HG03103 (cell line): ENCODE measurements around the gene MYH10.
"Not testable (repeated sequence)": the region's sequence is repeated elsewhere in the genome, so short reads cannot be mapped to it uniquely, and the experiment has no call there.

Experiments
- ATAC-seq: cut with Tn5 transposase; IDR thresholded peaks from one replicate; pipeline ENCODE4 v1.9.1; 2021; ENCODE audit warnings: low read depth; ENCODE audit not compliant: unreplicated experiment

MYH10 gene

DNA sequence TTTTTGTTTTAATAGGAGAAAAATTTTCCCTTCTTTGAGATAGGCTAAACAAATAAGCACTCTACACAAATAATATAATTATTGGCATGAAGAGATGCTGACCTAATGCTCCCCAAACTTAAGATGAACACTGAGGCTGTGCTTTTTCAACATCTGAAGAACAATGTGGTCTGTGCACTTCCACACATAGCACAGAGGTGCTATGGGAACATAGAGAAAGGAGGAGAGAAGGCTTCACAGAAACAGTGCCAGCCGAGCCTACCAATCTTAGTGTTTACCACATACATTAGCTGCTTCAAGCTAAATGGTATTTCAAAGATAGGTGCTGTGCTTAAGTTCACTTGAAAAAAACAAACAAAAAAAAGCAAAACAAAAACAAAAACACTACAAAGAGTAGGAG is 72.4 kb downstream of the MYH10 start:
- no peak for ATAC-seq

- no peak for ATAC-seq
These were observed 73.2 kb downstream of the MYH10 start for GRCh38 chr17:8557176-8557806.

GRCh38 chr17:8556074-8556473 is 74.5 kb downstream of the MYH10 start:
- no peak for ATAC-seq

DNA sequence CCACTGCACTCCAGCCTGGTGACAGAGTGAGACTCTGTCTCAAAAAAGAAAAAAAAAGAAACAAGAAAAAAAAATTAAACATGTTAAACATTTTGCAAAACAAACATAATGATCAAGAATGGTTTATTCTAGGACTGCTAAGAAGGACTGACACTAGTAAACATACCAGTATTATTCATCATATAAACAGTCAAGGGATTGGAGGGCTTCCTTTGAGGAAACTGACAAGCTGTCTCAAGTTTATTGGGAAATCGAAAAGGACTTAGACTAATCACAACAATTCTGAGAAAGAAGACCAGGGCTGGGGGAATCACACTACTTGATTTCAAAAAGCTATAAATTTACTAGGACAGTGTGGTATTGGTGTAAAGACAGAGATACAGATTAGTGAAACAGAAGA is 75.5 kb downstream of the MYH10 start:
- ATAC-seq, result no peak

- ATAC-seq, result no peak
These were observed 77.8 kb downstream of the MYH10 start for GRCh38 chr17:8552577-8553320.

- ATAC-seq, result no peak
These were observed 87.7 kb downstream of the MYH10 start for GRCh38 chr17:8542599-8543502.

DNA sequence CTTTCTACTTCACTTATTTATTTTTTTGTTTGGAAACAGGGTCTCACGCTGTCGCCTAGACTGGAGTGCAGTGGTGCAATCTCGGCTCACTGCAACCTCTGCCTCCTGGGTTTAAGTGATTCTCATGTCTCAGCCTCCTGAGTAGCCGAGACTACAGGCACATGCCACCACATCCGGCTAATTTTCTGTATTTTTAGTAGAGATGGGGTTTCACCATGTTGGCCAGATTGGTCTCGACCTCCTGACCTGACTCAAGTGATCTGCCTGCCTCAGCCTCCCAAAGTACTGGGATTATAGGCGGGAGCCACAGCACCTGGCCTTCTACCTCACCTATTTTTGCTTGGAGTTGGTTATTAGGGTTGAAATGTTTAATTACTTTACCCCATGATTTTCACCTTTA is 90.5 kb downstream of the MYH10 start:
- not testable (repeated sequence) for ATAC-seq

GRCh38 chr17:8537734-8538133 is 92.8 kb downstream of the MYH10 start:
- no peak for ATAC-seq

GRCh38 chr17:8534498-8535188 is 95.9 kb downstream of the MYH10 start:
- ATAC-seq, result no peak

DNA sequence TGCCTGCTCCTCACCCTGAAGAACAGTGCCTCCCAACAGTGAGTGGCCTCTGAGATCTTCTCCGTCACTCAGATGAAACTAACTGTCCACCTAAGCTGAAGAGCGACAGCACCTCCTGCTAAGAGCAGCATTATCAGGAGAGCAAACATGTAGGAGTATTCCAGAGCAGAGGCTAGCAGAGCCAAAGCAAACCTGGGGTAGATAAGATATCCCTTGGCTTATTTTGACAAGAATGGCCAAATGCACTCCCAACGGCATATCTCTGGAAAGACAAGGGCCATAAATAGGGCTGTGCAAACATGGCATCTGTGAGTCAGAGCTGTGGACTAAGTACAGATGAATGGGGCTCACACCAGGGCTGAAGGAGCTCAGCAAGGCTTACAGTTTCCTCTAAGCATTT is 98.5 kb downstream of the MYH10 start:
- no peak for ATAC-seq

GRCh38 chr17:8522577-8522976 is 107.9 kb downstream of the MYH10 start:
- no peak for ATAC-seq

GRCh38 chr17:8520981-8521380 is 109.5 kb downstream of the MYH10 start:
- no peak for ATAC-seq

- no peak for ATAC-seq
These were observed 111.7 kb downstream of the MYH10 start for GRCh38 chr17:8518850-8519249.

DNA sequence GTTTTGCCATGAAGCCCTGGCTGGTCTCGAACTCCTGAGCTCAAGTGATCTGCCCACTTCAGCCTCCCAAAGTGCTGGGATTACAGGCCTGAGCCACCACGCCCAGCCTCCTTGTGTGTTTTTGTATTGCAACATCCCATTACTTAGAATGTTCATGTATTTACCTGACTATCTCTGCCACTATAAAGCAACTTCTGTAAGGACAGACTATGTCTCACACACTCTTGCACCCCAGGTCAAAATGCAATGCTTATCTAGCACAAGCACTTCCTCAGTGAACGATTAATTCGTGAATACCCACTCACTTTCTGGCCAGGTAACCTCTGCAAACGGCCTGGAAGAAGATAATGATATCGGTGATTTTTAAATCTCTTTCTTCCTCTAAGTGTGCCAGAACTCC is 112.2 kb downstream of the MYH10 start:
- ATAC-seq, result no peak

GRCh38 chr17:8514801-8515200 is 115.7 kb downstream of the MYH10 start:
- ATAC-seq, result no peak

DNA sequence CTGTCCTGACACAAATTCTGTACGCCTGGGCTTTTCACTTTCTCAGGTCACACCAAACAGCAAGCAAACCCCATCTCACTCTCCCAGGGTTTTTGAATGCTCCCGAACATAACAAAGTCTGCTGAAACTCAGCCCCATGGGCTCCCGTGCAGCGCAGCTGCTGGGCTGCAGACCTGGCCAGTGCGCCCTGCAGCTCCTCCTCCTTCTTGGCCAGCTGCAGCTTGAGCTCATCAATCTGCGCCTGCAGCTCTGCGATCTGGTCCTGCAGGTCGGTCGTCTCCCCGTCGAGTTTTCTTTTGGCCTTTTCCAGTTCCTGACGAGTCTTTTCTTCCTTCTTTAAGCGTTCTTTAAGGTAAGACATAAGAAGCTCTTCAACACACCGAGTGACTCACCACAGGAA is 124.4 kb downstream of the MYH10 start:
- no peak for ATAC-seq

DNA sequence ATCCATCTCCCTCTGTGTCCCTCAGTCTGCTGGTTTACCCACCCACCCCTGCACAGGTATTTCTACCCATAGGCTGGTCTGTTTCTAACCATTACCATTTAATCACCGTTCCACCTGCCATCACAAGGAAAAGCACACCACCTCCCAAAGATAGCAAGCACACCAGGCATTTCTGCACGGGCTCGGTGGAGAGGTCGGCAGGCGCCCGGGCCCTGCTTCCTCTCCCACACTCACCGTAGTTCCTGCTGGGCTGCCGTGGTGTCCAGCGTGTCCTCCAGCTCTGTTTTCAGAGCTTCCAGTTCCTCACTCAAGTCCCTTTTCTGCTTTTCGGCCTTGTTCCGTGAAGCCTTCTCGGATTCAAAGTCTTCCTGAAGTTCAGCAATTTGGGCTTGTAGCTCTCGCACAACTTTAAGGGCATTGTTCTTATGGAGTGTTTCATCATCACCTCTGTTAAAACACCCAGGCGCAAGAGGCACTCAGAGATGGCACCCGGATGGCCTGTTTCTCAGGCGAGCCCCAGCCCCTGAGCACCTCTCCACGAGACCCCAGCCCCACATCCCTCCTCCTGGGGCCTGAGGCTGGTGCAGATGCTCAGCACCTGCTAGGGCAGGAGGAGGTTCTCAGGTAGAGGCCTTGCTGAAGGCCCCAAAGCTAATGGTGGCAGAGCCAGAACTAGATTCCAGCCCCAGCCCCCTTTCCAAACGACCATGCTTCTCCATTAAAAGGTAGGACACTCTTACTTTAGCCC is 125.9 kb downstream of the MYH10 start:
- no peak for ATAC-seq

DNA sequence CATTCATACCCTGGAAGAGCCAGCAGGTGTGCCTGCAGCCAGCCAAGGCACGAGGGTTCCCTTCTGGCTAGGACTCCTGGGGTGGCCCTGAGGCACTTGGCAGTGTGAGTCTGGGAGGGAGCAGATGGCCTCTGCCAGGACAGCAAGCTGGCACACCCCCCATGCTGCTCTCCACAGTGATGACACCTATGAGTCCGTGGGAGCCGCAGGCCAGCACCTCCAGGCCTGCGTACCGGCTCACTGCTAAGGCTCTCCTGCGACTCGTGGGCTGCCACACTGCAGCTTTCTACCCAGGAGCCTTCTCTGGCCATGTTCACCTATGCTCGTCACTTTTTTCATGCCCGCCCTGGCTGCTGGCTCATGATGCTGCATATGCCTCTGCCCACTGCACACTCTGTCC is 126.7 kb downstream of the MYH10 start:
- ATAC-seq, result no peak

DNA sequence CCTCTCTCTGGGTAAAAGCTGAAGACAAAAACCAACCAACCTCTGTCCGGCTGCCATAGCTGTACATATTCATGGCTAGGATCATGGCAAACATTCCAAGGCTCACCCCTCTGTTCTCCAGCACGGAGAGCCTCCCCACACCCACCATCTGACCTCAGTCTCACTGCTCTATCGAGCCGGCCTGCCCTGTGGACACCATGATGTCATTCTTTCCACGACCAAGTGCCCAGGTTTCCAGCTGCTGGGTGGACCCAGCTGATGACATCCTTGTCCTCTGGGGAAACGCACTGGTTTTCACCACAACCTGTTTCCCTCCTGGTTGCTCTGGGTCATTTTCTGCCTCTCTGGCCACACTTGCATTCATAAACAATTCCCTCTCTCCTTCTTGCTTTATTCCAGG is 127.2 kb downstream of the MYH10 start:
- no peak for ATAC-seq

- no peak for ATAC-seq
These were observed 128.4 kb downstream of the MYH10 start for GRCh38 chr17:8502126-8502525.
